Endothelial cell of umbilical vein (primary cell): ENCODE data around the gene ZNF615.

Experiments
- CTCF ChIP-seq, 2 donors: IDR thresholded peaks; 1 replicate in 1 of 2; 2 replicates in 1 of 2; pipeline ENCODE4 v1.5.1; 2011; ENCODE audit warnings: low read length in 2 of 2, mild to moderate bottlenecking in 2 of 2, moderate library complexity in 2 of 2, control low read depth in 1 of 2, inconsistent platforms in 1 of 2, low read depth in 1 of 2; ENCODE audit not compliant: insufficient read depth in 1 of 2; ENCODE audit errors: extremely low read depth in 1 of 2
- EZH2 ChIP-seq: IDR thresholded peaks from 2 replicates; pipeline ENCODE4 v1.6.1; 2012; ENCODE audit warnings: borderline replicate concordance, low read depth, mild to moderate bottlenecking, moderate library complexity, low read length, inconsistent platforms; ENCODE audit not compliant: severe bottlenecking
- FOS ChIP-seq: IDR thresholded peaks from 2 replicates; pipeline ENCODE4 v1.6.1; 2011; ENCODE audit warnings: mild to moderate bottlenecking, low read length, moderate library complexity, borderline replicate concordance; ENCODE audit not compliant: insufficient read depth
- GATA2 ChIP-seq: IDR thresholded peaks from 2 replicates; pipeline ENCODE4 v1.7.0; 2011; ENCODE audit warnings: low read depth, mild to moderate bottlenecking, moderate library complexity, mixed read lengths, low read length; ENCODE audit not compliant: insufficient read length, insufficient read depth
- JUN ChIP-seq: IDR thresholded peaks from 2 replicates; pipeline ENCODE4 v1.6.1; 2011; ENCODE audit warnings: borderline replicate concordance, low read depth; ENCODE audit not compliant: insufficient read length, insufficient read depth
- MAX ChIP-seq: IDR thresholded peaks from 2 replicates; pipeline ENCODE4 v1.6.1; 2011; ENCODE audit not compliant: insufficient read depth, insufficient read length
- MYC ChIP-seq: IDR thresholded peaks from one replicate; pipeline ENCODE4 v1.6.1; 2011; ENCODE audit warnings: mild to moderate bottlenecking, low read depth, low read length
- POLR2A ChIP-seq: IDR thresholded peaks from 2 replicates; pipeline ENCODE4 v1.6.1; 2012; ENCODE audit warnings: low read depth, mild to moderate bottlenecking, control low read depth, low read length
- POLR2AphosphoS5 ChIP-seq: IDR thresholded peaks from 2 replicates; pipeline ENCODE4 v1.6.1; 2012; ENCODE audit warnings: low read depth, mild to moderate bottlenecking, control low read depth, low read length, moderate library complexity; ENCODE audit not compliant: insufficient read depth

GRCh38 chr19:52039169-52039568 lies 31.2 kb upstream of the ZNF615 start:
- TF ChIP-seq POLR2A = no peak
- no peak for TF ChIP-seq CTCF (IDR thresholded peaks at IDR 0.05; ENCODE audit: extremely low read depth in 1 of 2, insufficient read depth in 1 of 2, low read depth in 1 of 2, low read length in 2 of 2)
- no peak for TF ChIP-seq EZH2
- TF ChIP-seq MAX = no peak
- no peak for TF ChIP-seq POLR2AphosphoS5
- no peak for TF ChIP-seq JUN
- TF ChIP-seq FOS = no peak
- TF ChIP-seq MYC = no peak
- TF ChIP-seq GATA2 = no peak
